Mesenchymal stem cell (in vitro differentiated cells and primary cell): ENCODE data around the gene CEP128.

Source experiments
- DNase-seq: peaks from one replicate; pipeline ENCODE4 v3.0.0-alpha.2; 2013
- H2AFZ ChIP-seq: one replicate; pipeline ENCODE4 v1.6.1; 2013; ENCODE audit warnings: low read depth, mild to moderate bottlenecking, control low read depth, inconsistent platforms, low read length, moderate library complexity
- H2AK5ac ChIP-seq: 2 replicates; pipeline ENCODE4 v1.6.1; 2013; ENCODE audit warnings: low read length, moderate library complexity, mild to moderate bottlenecking, inconsistent platforms; ENCODE audit not compliant: severe bottlenecking
- H2BK120ac ChIP-seq: one replicate; pipeline ENCODE4 v1.6.1; 2013; ENCODE audit warnings: low read depth, mild to moderate bottlenecking, inconsistent platforms, low read length, moderate library complexity
- H2BK12ac ChIP-seq, 2 experiments: one replicate each; pipeline ENCODE4 v1.6.1; 2013; ENCODE audit warnings: inconsistent platforms in 2 of 2, low read length in 2 of 2, mild to moderate bottlenecking in 2 of 2, moderate library complexity in 2 of 2, control low read depth in 1 of 2
- H2BK15ac ChIP-seq: one replicate; pipeline ENCODE4 v1.6.1; 2013; ENCODE audit warnings: mild to moderate bottlenecking, low read depth, inconsistent platforms; ENCODE audit not compliant: poor library complexity, severe bottlenecking
- H2BK5ac ChIP-seq: 2 replicates; pipeline ENCODE4 v1.6.1; 2013; ENCODE audit warnings: low read depth, mild to moderate bottlenecking, low read length, control low read depth, inconsistent platforms; ENCODE audit not compliant: poor library complexity, severe bottlenecking
- H3K14ac ChIP-seq, 2 experiments: one replicate each; pipeline ENCODE4 v1.6.1; 2013; ENCODE audit warnings: inconsistent platforms in 2 of 2, low read length in 2 of 2, control low read depth in 1 of 2, mild to moderate bottlenecking in 1 of 2, moderate library complexity in 1 of 2
- H3K18ac ChIP-seq, 2 experiments: one replicate each; pipeline ENCODE4 v1.6.1; 2013; ENCODE audit warnings: inconsistent platforms in 2 of 2, low read length in 2 of 2, control low read depth in 1 of 2, low read depth in 1 of 2, mild to moderate bottlenecking in 1 of 2
- H3K23ac ChIP-seq, 2 experiments: one replicate each; pipeline ENCODE4 v1.6.1; 2013; ENCODE audit warnings: inconsistent platforms in 2 of 2, low read length in 2 of 2, mild to moderate bottlenecking in 2 of 2, moderate library complexity in 2 of 2, control low read depth in 1 of 2
- H3K27ac ChIP-seq: 2 replicates; pipeline ENCODE4 v1.5.1; 2013; ENCODE audit warnings: mild to moderate bottlenecking, moderate library complexity, low read length, control low read depth, inconsistent platforms; ENCODE audit not compliant: poor library complexity, severe bottlenecking
- H3K27me3 ChIP-seq, 2 experiments: 2 replicates each; pipeline versions ENCODE4 v1.6.1 to v1.7.0; 2013; ENCODE audit warnings: low read length in 2 of 2, mild to moderate bottlenecking in 2 of 2, moderate library complexity in 2 of 2, control low read depth in 1 of 2, inconsistent platforms in 1 of 2; ENCODE audit not compliant: control insufficient read depth in 1 of 2, insufficient read depth in 1 of 2
- H3K36me3 ChIP-seq, 2 experiments: 2 replicates each; pipeline versions ENCODE4 v1.6.1 to v1.7.0; 2013; ENCODE audit warnings: low read length in 2 of 2, control low read depth in 1 of 2, inconsistent platforms in 1 of 2, low read depth in 1 of 2, mild to moderate bottlenecking in 1 of 2; ENCODE audit not compliant: insufficient read depth in 2 of 2, control insufficient read depth in 1 of 2
- H3K4ac ChIP-seq, 2 experiments: one replicate each; pipeline ENCODE4 v1.6.1; 2013; ENCODE audit warnings: inconsistent platforms in 2 of 2, low read length in 2 of 2, mild to moderate bottlenecking in 2 of 2, moderate library complexity in 2 of 2, control low read depth in 1 of 2, low read depth in 1 of 2
- H3K4me1 ChIP-seq: 2 replicates; pipeline ENCODE4 v1.6.1; 2013; ENCODE audit warnings: low read depth, low read length, control low read depth; ENCODE audit not compliant: control insufficient read depth, insufficient read depth
- H3K4me2 ChIP-seq: 2 replicates; pipeline ENCODE4 v1.6.1; 2013; ENCODE audit warnings: low read length, mild to moderate bottlenecking, inconsistent platforms; ENCODE audit not compliant: poor library complexity, severe bottlenecking
- H3K4me3 ChIP-seq, 2 experiments: 2 replicates each; pipeline versions ENCODE4 v1.5.1 to v1.7.0; 2013; ENCODE audit warnings: low read length in 2 of 2, mild to moderate bottlenecking in 2 of 2, control low read depth in 1 of 2, low read depth in 1 of 2; ENCODE audit not compliant: insufficient read depth in 1 of 2
- H3K79me1 ChIP-seq: replicated peaks from 2 replicates; pipeline ENCODE4 v1.6.1; 2013; ENCODE audit warnings: mild to moderate bottlenecking, control low read depth, low read length, inconsistent platforms; ENCODE audit not compliant: poor library complexity, severe bottlenecking
- H3K9ac ChIP-seq: 2 replicates; pipeline ENCODE4 v1.7.0; 2013; ENCODE audit warnings: mild to moderate bottlenecking, low read length, moderate library complexity
- H3K9me3 ChIP-seq: 2 replicates; pipeline ENCODE4 v1.7.0; 2013; ENCODE audit warnings: mild to moderate bottlenecking, low read length; ENCODE audit not compliant: control insufficient read depth
- H4K8ac ChIP-seq: one replicate; pipeline ENCODE4 v1.6.1; 2013; ENCODE audit warnings: inconsistent platforms, mild to moderate bottlenecking, low read length, moderate library complexity
- H4K91ac ChIP-seq: one replicate; pipeline ENCODE4 v1.6.1; 2013; ENCODE audit warnings: mild to moderate bottlenecking, low read length, inconsistent platforms
- WGBS: methylation state at CpG from one replicate; pipeline ENCODE4 v1.1.7; 2013; ENCODE audit warnings: mixed read lengths; 5-methylcytosine and 5-hydroxymethylcytosine counted together

CEP128 gene

DNA sequence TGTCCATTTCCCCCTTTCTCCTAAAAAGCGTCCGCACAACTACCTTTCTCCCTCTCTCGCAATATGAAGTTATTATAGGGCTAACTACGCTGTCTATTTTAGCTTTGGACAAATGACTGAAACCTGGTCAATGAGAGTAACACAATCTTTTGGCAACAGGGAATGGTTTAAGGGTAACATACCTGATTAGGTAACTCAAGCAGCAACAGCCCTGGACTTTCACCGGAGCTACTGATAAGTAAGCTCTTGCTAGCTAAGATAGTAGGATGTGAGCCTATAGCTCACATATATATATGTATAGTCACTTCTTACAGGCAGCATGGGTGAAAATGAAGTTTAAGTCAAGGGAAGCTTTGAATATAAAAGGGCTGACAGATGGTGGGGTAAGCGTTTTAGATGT lies 313.0 kb downstream of the CEP128 start:
- no peak overlapping the region for H2AFZ ChIP-seq
- no peak overlapping the region for H3K14ac ChIP-seq
- no peak overlapping the region for H2BK120ac ChIP-seq
- H3K4me1 ChIP-seq = no peaks in the 10 kb centered on the region
- H3K27ac ChIP-seq = no peak overlapping the region
- DNase-seq = no peak
- 97% methylated on average over 5 of the region's 6 CpGs for WGBS
- no peak overlapping the region for H2BK15ac ChIP-seq
- H3K79me1 ChIP-seq = no peaks in the 10 kb centered on the region
- no peak overlapping the region for H2AK5ac ChIP-seq
- H3K36me3 ChIP-seq = no peaks in the 10 kb centered on the region
- H3K27me3 ChIP-seq = no peaks in the 10 kb centered on the region
- H3K23ac ChIP-seq = no peak overlapping the region
- H3K4me3 ChIP-seq = no peak overlapping the region
- no peak overlapping the region for H3K9ac ChIP-seq
- no peak overlapping the region for H3K4ac ChIP-seq
- H2BK5ac ChIP-seq = no peak overlapping the region
- no peak overlapping the region for H4K91ac ChIP-seq
- H3K4me2 ChIP-seq = no peak overlapping the region
- no peak overlapping the region for H4K8ac ChIP-seq
- H2BK12ac ChIP-seq = no peak overlapping the region
- H3K9me3 ChIP-seq = no peaks in the 10 kb centered on the region
- H3K18ac ChIP-seq = no peak overlapping the region

DNA sequence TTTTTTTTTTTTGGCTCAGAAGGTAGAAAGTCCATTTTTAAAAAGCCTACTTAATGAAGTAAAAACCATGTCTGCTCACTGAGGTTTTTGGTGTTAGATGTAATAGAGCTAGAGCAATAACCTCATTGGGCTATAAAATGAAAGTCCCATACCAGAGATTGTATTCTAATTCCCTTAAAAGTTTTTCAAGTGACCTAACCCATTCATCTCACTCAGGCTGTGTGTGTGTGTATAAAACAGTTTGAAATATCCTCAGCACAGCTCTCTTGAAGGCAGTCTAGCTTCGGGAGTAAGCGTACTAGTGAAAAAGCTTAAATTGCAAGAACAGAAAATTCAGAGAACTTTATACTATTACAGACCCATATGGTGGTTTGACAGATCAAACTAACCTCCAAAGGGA lies 313.8 kb downstream of the CEP128 start:
- Histone ChIP-seq H3K4ac (no peak overlapping the region), H3K27ac (no peak overlapping the region), H4K8ac (no peak overlapping the region), H3K79me1 (no peaks in the 10 kb centered on the region), H2BK15ac (no peak overlapping the region), H2AK5ac (no peak overlapping the region), H3K9me3 (no peaks in the 10 kb centered on the region), H3K18ac (no peak overlapping the region), H3K4me1 (no peaks in the 10 kb centered on the region), H2AFZ (no peak overlapping the region), H2BK12ac (no peak overlapping the region), H3K23ac (no peak overlapping the region), H4K91ac (no peak overlapping the region), H2BK5ac (no peak overlapping the region), H3K27me3 (no peaks in the 10 kb centered on the region), H3K4me2 (no peak overlapping the region), H3K9ac (no peak overlapping the region), H3K36me3 (no peaks in the 10 kb centered on the region), H3K4me3 (no peak overlapping the region), H3K14ac (no peak overlapping the region), H2BK120ac (no peak overlapping the region)
- no peak for DNase-seq
- no CpG with 5 or more reads among the region's 2 CpGs for WGBS

DNA sequence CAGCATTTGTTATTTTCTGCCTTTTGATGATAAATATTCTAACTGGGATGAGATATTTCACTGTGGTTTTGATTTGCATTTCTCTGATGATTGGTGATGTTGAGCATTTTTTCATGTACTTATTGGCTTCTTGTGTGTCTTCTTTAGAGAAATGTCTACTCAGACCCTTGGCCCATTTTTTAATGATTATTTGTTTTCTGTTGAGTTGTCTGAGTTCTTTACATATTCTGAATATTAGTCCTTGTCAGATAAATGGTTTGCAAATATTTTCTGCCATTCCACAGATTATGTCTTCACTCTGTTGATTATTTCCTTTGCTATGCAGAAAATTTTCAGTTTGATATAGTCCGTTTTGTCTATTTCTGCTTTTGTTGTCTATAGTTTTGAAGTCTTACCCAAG lies 317.0 kb downstream of the CEP128 start:
- no peak overlapping the region for H3K4me3 ChIP-seq
- WGBS = no CpG with 5 or more reads among the region's 1 CpG

DNA sequence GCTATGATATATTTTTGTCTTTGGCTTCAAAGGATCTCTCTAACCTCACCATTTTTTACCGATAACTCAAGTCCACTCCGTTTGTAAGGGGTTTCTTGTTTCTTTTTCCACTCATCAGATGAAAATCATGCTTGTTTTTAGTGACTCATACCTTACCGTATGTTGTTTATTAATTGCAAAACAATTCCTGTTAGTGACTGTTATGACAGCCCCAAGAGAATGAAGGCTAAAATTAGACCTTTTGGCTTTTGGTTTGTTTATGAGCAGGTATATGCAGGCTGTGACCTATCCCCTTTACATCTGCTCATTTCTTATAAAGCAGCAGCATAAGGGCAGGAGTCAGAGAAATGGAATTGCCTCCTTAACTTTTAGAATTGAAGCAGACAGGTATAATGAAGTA lies 319.8 kb downstream of the CEP128 start:
- Histone ChIP-seq H2BK120ac (no peak overlapping the region), H3K18ac (no peak overlapping the region), H4K91ac (no peak overlapping the region), H4K8ac (no peak overlapping the region), H3K4me1 (no peaks in the 10 kb centered on the region), H3K23ac (no peak overlapping the region), H2BK15ac (no peak overlapping the region), H3K36me3 (no peaks in the 10 kb centered on the region), H2BK12ac (no peak overlapping the region), H3K27me3 (no peaks in the 10 kb centered on the region), H2BK5ac (no peak overlapping the region), H3K27ac (no peak overlapping the region), H3K4me2 (no peak overlapping the region), H3K79me1 (no peaks in the 10 kb centered on the region), H2AFZ (no peak overlapping the region), H3K4me3 (no peak overlapping the region), H2AK5ac (no peak overlapping the region), H3K9me3 (no peaks in the 10 kb centered on the region), H3K14ac (no peak overlapping the region), H3K4ac (no peak overlapping the region), H3K9ac (no peak overlapping the region)
- DNase-seq = peak; percentile 87
- WGBS = 21% methylated on average over 2 of the region's 3 CpGs

More for the DNA sequence above, 317.0 kb downstream of the CEP128 start:
- Histone ChIP-seq H3K27me3 (no peaks in the 10 kb centered on the region), H2AK5ac (no peak overlapping the region), H4K91ac (no peak overlapping the region), H3K9me3 (no peaks in the 10 kb centered on the region), H2BK120ac (no peak overlapping the region), H3K27ac (no peak overlapping the region), H3K79me1 (no peaks in the 10 kb centered on the region), H4K8ac (no peak overlapping the region), H3K4ac (no peak overlapping the region), H3K4me2 (no peak overlapping the region), H3K14ac (no peak overlapping the region), H3K23ac (no peak overlapping the region), H2AFZ (no peak overlapping the region), H2BK12ac (no peak overlapping the region), H2BK5ac (no peak overlapping the region), H2BK15ac (no peak overlapping the region), H3K9ac (no peak overlapping the region), H3K18ac (no peak overlapping the region), H3K4me1 (no peaks in the 10 kb centered on the region), H3K36me3 (no peaks in the 10 kb centered on the region)
- no peak for DNase-seq
